Osteoblast (primary cell): ENCODE measurements around the gene TMEM129. TPM values are rescaled to one million over a fixed set of nuclear protein-coding genes. Genes with fewer than 3 reads are reported as not detected.

Source experiments
- DNase-seq: peaks from one replicate; pipeline ENCODE4 v3.0.0; 2011; ENCODE audit warnings: low spot score, mixed read lengths; ENCODE audit not compliant: insufficient read length; ENCODE audit errors: missing footprints
- H2AFZ ChIP-seq: 2 replicates; pipeline ENCODE4 v1.6.0; 2011; ENCODE audit warnings: mild to moderate bottlenecking, low read length
- H3K27ac ChIP-seq: 2 replicates; pipeline ENCODE4 v1.5.1; 2011; ENCODE audit warnings: mild to moderate bottlenecking, low read depth, low read length, moderate library complexity
- H3K27me3 ChIP-seq: 2 replicates; pipeline ENCODE4 v1.6.0; 2012; ENCODE audit warnings: mild to moderate bottlenecking, control low read depth, inconsistent platforms, low read length, moderate library complexity; ENCODE audit not compliant: insufficient read depth
- H3K36me3 ChIP-seq: 2 replicates; pipeline ENCODE4 v1.5.1; 2011; ENCODE audit warnings: mild to moderate bottlenecking, low read length, control low read depth, moderate library complexity; ENCODE audit not compliant: insufficient read depth
- H3K4me1 ChIP-seq: 2 replicates; pipeline ENCODE4 v1.5.1; 2011; ENCODE audit warnings: mild to moderate bottlenecking, low read length, control low read depth, moderate library complexity; ENCODE audit not compliant: insufficient read depth
- H3K4me2 ChIP-seq: 2 replicates; pipeline ENCODE4 v1.6.0; 2011; ENCODE audit warnings: mild to moderate bottlenecking, low read length; ENCODE audit not compliant: insufficient read depth
- H3K4me3 ChIP-seq: fragments of 200-600 bp; sonication (generic); 3 replicates; pipeline ENCODE4 v1.5.1; 2012; ENCODE audit warnings: mild to moderate bottlenecking, low read length, inconsistent platforms; ENCODE audit not compliant: insufficient read depth
- H3K79me2 ChIP-seq: 2 replicates; pipeline ENCODE4 v1.6.0; 2012; ENCODE audit warnings: mild to moderate bottlenecking, low read length, control low read depth, inconsistent platforms; ENCODE audit not compliant: insufficient read depth
- H3K9me3 ChIP-seq: 2 replicates; pipeline ENCODE4 v1.5.1; 2011; ENCODE audit warnings: low read depth, low read length, control low read depth
- H4K20me1 ChIP-seq: 2 replicates; pipeline ENCODE4 v1.6.0; 2012; ENCODE audit warnings: mild to moderate bottlenecking, low read length, control low read depth; ENCODE audit not compliant: insufficient read depth
- CTCF ChIP-seq: IDR thresholded peaks from 2 replicates; pipeline ENCODE4 v1.5.1; 2011; ENCODE audit warnings: mild to moderate bottlenecking, low read depth, low read length, moderate library complexity; ENCODE audit errors: extremely low read depth
- total RNA-seq: library from RNA; depleted of rRNA; stranded (reverse); fragments of >200 nt; gene quantifications from 2 replicates; pipeline ENCODE4 v1.2.3, GENCODE V29; 2012

TMEM129 gene
- total RNA-seq, 1 donor = 38.0 TPM

GRCh38 chr4:1748465-1748995, 27.4 kb upstream of the TMEM129 start:
- peak overlapping the region; percentile 65 for H3K4me2 ChIP-seq
- DNase-seq = peak; percentile 99
- no peak overlapping the region for H2AFZ ChIP-seq

DNA sequence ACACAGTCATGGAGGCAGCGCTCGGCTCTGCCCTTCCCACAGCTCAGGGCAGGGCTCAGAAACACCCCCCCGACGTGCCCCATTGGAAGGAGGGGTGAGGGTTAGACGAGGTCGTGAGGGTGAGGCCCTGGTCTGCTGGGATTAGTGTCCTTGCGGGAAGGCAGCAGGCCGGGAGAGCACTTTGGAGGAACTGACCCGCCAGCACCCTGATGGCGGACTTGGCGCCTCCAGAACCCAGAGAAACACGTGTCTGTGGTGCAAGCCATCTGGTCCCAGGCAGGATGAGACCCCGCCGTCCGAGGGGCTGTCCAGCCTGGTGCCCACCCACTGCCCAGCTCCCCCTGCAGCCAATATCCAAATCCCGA, 26.5 kb upstream of the TMEM129 start:
- H3K4me2 ChIP-seq = no peak overlapping the region

More at GRCh38 chr4:1748465-1748995, 27.4 kb upstream of the TMEM129 start:
- Histone ChIP-seq H3K4me1 (no peaks in the 10 kb centered on the region), H3K27me3 (no peaks in the 10 kb centered on the region), H3K27ac (no peak overlapping the region), H3K4me3 (no peak overlapping the region), H3K9me3 (no peaks in the 10 kb centered on the region), H3K36me3 (no peaks in the 10 kb centered on the region), H4K20me1 (no peaks in the 10 kb centered on the region), H3K79me2 (no peaks in the 10 kb centered on the region)
- peak; percentile 62 for TF ChIP-seq CTCF

DNA sequence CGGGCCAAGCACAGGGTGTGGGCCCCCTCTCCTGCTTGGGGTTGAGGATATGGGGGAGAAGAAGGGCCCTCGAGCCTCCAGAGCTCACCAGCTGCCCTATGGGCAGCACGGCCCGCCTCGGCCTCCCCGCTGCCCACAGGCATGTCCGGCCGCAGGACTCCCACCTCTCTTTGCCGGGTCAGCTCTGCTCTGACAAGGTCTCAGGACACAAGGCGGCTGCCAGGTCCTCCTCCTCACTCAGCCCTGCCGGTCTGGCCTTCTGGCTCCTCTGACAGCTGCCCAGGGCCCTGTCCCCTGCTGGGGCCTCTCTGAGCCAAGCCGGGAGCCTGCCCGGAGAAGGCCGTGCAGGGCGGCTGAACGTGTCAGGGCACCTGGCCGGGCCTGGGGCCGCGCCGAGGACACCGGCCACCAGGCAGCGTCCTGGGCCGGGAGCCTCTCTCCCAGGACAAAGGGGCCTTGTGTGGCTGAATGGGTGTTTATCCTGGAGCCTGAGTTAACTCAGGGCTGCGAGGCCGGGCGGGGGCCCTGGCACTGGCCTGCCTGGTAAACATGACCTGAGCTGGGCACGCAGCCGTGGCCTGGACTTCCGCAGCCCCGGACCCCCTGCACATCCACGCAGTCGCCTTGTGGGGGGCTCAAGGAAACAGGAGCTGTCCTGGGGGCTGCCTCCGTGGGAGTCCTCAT, 25.9 kb upstream of the TMEM129 start:
- Histone ChIP-seq H3K4me2 (no peak overlapping the region), H3K9me3 (no peaks in the 10 kb centered on the region), H4K20me1 (no peaks in the 10 kb centered on the region), H3K27ac (no peak overlapping the region), H3K79me2 (no peaks in the 10 kb centered on the region), H3K36me3 (peaks cover 6% of the 10 kb centered on the region), H3K27me3 (no peaks in the 10 kb centered on the region), H3K4me1 (no peaks in the 10 kb centered on the region), H2AFZ (no peak overlapping the region), H3K4me3 (no peak overlapping the region)
- DNase-seq = peak; percentile 93
- no peak for TF ChIP-seq CTCF

More for the DNA sequence above, 26.5 kb upstream of the TMEM129 start:
- Histone ChIP-seq H4K20me1 (no peaks in the 10 kb centered on the region), H3K9me3 (no peaks in the 10 kb centered on the region), H3K4me3 (no peak overlapping the region), H3K79me2 (no peaks in the 10 kb centered on the region), H3K36me3 (peaks cover under 1% of the 10 kb centered on the region), H2AFZ (no peak overlapping the region), H3K27ac (no peak overlapping the region), H3K4me1 (no peaks in the 10 kb centered on the region), H3K27me3 (no peaks in the 10 kb centered on the region)
- DNase-seq = no peak
- no peak for TF ChIP-seq CTCF

GRCh38 chr4:1746265-1746691, 25.2 kb upstream of the TMEM129 start:
- Histone ChIP-seq H3K4me2 (no peak overlapping the region), H3K79me2 (no peaks in the 10 kb centered on the region), H3K9me3 (no peaks in the 10 kb centered on the region), H4K20me1 (no peaks in the 10 kb centered on the region), H3K4me1 (no peaks in the 10 kb centered on the region), H3K36me3 (peaks cover 13% of the 10 kb centered on the region), H3K27me3 (no peaks in the 10 kb centered on the region), H2AFZ (no peak overlapping the region), H3K4me3 (no peak overlapping the region), H3K27ac (no peak overlapping the region)
- peak; percentile 65 for TF ChIP-seq CTCF
- DNase-seq = peak; percentile 99
